Gastroesophageal sphincter (tissue), 4 donors: ENCODE measurements around the gene FBXO47. TPM values are rescaled to one million over a fixed set of nuclear protein-coding genes. Genes with fewer than 3 reads are reported as not detected.

ENCODE experiments used
- ATAC-seq: fragments of 150-250 bp; one replicate; pipeline ENCODE4 v1.9.1; 2016; ENCODE audit warnings: mild to moderate bottlenecking, moderate library complexity
- H3K27ac ChIP-seq, 4 donors: fragments of 200-600 bp; sonication (generic) in 3 of 4; 1 replicate in 3 of 4; 2 replicates in 1 of 4; pipeline ENCODE4 v1.5.1; 2016 to 2019
- H3K27me3 ChIP-seq: fragments of 200-600 bp; sonication (generic); one replicate; pipeline ENCODE4 v1.5.1; 2019
- H3K36me3 ChIP-seq, 2 donors: fragments of 200-600 bp; sonication (generic); one replicate each; pipeline ENCODE4 v1.5.1; 2019; ENCODE audit warnings: control low read depth in 1 of 2
- H3K4me1 ChIP-seq, 3 donors: fragments of 200-600 bp; sonication (generic); 1 replicate in 2 of 3; 2 replicates in 1 of 3; pipeline ENCODE4 v1.5.1; 2016 to 2019; ENCODE audit warnings: control low read depth in 2 of 3
- H3K4me3 ChIP-seq, 2 donors: fragments of 200-600 bp; sonication (generic); one replicate each; pipeline ENCODE4 v1.5.1; 2019; ENCODE audit warnings: mild to moderate bottlenecking in 1 of 2, moderate library complexity in 1 of 2
- H3K9me3 ChIP-seq, 3 donors: fragments of 200-600 bp; sonication (generic); one replicate each; pipeline ENCODE4 v1.5.1; 2017 to 2019; ENCODE audit warnings: control low read depth in 2 of 3
- EP300 ChIP-seq: sonication (generic); formaldehyde crosslinking; IDR thresholded peaks from one replicate; pipeline ENCODE4 v1.6.1; 2017; ENCODE audit warnings: antibody characterized with exemption, mild to moderate bottlenecking
- POLR2A ChIP-seq, 2 donors: fragments of 450-650 bp; IDR thresholded peaks; one replicate each; pipeline ENCODE4 v1.6.1; 2017; ENCODE audit warnings: antibody characterized with exemption in 2 of 2, mild to moderate bottlenecking in 2 of 2, moderate library complexity in 1 of 2
- POLR2AphosphoS5 ChIP-seq: sonication (generic); formaldehyde crosslinking; IDR thresholded peaks from one replicate; pipeline ENCODE4 v1.6.1; 2017; ENCODE audit warnings: antibody characterized with exemption
- WGBS, 2 donors: methylation state at CpG; one replicate each; pipeline ENCODE4 v1.1.5; 2018; ENCODE audit warnings: low coverage in 1 of 2; 5-methylcytosine and 5-hydroxymethylcytosine counted together
- total RNA-seq, 4 donors: library from RNA; depleted of rRNA; stranded (reverse); fragments of >200 nt; gene quantifications; one replicate each; pipeline ENCODE4 v1.1.0, GENCODE V29; 2016
- TF ChIP-seq, protein P1 (sequence below), 4 experiments: fragments of 200-600 bp in 2 of 4; fragments of 450-650 bp in 2 of 4; sonication (generic) in 1 of 4; IDR thresholded peaks; one replicate each; pipeline ENCODE4 v1.5.1; 2017 to 2019; ENCODE audit warnings: antibody characterized with exemption in 4 of 4, mild to moderate bottlenecking in 2 of 4, moderate library complexity in 2 of 4

Gene FBXO47
- total RNA-seq, 4 donors from 2014 or later, result 0.25 TPM; not detected in 3

DNA sequence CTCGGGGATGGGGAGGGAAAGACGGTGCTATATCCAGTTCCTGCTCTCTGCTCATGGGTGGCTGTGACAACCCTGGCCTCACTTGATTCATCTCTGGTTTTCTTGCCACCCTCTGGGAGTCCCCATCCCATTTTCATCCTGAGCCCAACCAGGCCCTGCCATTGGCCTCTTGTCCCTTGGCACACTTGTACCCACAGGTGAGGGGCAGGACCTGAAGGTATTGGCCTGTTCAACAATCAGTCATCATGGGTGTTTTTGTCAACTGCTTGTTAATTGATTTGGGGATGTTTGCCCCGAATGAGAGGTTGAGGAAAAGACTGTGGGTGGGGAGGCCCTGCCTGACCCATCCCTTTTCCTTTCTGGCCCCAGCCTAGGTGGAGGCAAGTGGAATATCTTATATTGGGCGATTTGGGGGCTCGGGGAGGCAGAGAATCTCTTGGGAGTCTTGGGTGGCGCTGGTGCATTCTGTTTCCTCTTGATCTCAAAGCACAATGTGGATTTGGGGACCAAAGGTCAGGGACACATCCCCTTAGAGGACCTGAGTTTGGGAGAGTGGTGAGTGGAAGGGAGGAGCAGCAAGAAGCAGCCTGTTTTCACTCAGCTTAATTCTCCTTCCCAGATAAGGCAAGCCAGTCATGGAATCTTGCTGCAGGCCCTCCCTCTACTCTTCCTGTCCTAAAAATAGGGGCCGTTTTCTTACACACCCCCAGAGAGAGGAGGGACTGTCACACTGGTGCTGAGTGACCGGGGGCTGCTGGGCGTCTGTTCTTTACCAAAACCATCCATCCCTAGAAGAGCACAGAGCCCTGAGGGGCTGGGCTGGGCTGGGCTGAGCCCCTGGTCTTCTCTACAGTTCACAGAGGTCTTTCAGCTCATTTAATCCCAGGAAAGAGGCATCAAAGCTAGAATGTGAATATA, 46.6 kb downstream of the FBXO47 start:
- TF ChIP-seq POLR2AphosphoS5 (no peak), EP300 (no peak), POLR2A (IDR thresholded peaks at IDR 0.05) (no peak)
- TF ChIP-seq, protein P1, sequence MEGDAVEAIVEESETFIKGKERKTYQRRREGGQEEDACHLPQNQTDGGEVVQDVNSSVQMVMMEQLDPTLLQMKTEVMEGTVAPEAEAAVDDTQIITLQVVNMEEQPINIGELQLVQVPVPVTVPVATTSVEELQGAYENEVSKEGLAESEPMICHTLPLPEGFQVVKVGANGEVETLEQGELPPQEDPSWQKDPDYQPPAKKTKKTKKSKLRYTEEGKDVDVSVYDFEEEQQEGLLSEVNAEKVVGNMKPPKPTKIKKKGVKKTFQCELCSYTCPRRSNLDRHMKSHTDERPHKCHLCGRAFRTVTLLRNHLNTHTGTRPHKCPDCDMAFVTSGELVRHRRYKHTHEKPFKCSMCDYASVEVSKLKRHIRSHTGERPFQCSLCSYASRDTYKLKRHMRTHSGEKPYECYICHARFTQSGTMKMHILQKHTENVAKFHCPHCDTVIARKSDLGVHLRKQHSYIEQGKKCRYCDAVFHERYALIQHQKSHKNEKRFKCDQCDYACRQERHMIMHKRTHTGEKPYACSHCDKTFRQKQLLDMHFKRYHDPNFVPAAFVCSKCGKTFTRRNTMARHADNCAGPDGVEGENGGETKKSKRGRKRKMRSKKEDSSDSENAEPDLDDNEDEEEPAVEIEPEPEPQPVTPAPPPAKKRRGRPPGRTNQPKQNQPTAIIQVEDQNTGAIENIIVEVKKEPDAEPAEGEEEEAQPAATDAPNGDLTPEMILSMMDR (IDR thresholded peaks at IDR 0.05), result no peak
- Histone ChIP-seq H3K27me3 (no peaks in the 10 kb centered on the region), H3K9me3 (no peaks in the 10 kb centered on the region), H3K4me3 (no peak overlapping the region), H3K36me3 (peaks cover 0 to 48% of the 10 kb centered on the region in 2 donors), H3K27ac (peak overlapping the region; percentile 1 to 81 (median 72)), H3K4me1 (peaks cover 5 to 77% (median 35%) of the 10 kb centered on the region in 3 donors)
- 49 to 67% methylated on average over 3 to 8 of the region's 9 CpGs for WGBS, 2 donors
- no peak for ATAC-seq

DNA sequence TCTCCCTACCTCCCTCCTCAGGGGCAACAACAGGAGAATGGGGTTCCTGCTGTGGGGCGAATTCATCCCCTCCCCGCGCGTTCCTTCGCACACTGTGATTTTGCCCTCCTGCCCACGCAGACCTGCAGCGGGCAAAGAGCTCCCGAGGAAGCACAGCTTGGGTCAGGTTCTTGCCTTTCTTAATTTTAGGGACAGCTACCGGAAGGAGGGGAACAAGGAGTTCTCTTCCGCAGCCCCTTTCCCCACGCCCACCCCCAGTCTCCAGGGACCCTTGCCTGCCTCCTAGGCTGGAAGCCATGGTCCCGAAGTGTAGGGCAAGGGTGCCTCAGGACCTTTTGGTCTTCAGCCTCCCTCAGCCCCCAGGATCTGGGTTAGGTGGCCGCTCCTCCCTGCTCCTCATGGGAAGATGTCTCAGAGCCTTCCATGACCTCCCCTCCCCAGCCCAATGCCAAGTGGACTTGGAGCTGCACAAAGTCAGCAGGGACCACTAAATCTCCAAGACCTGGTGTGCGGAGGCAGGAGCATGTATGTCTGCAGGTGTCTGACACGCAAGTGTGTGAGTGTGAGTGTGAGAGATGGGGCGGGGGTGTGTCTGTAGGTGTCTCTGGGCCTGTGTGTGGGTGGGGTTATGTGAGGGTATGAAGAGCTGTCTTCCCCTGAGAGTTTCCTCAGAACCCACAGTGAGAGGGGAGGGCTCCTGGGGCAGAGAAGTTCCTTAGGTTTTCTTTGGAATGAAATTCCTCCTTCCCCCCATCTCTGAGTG, 47.7 kb downstream of the FBXO47 start:
- Histone ChIP-seq H3K9me3 (no peaks in the 10 kb centered on the region), H3K27ac (peak overlapping the region in 3 of 4 donors; percentile 71 to 81 (median 73)), H3K36me3 (peaks cover 0 to 59% of the 10 kb centered on the region in 2 donors), H3K4me3 (no peak overlapping the region), H3K4me1 (peaks cover 5 to 82% (median 35%) of the 10 kb centered on the region in 3 donors), H3K27me3 (no peaks in the 10 kb centered on the region)
- TF ChIP-seq EP300, result no peak
- TF ChIP-seq, protein P1 (IDR thresholded peaks at IDR 0.05), result no peak
- TF ChIP-seq POLR2A (IDR thresholded peaks at IDR 0.05), result no peak
- TF ChIP-seq POLR2AphosphoS5, result no peak
- ATAC-seq, result no peak
- WGBS, 2 donors, result 92 to 94% methylated on average over 6 to 9 of the region's 16 CpGs

DNA sequence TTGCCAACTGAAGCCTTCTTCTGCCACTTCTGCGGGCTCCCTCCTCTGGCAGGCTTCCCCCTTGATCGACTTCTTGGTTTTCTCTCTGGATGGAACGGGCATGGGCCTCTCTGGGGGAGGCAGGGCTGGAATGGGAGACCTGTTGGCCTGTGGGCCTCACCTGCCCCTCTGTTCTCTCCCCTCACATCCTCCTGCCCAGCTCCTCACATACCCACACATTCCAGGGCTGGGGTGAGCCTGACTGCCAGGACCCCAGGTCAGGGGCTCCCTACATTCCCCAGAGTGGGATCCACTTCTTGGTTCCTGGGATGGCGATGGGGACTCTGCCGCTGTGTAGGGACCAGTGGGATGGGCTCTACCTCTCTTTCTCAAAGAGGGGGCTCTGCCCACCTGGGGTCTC, 48.3 kb downstream of the FBXO47 start:
- ATAC-seq, result no peak
- Histone ChIP-seq H3K4me3 (no peak overlapping the region), H3K36me3 (peaks cover 0 to 65% of the 10 kb centered on the region in 2 donors), H3K27me3 (no peaks in the 10 kb centered on the region), H3K4me1 (peaks cover 5 to 84% (median 35%) of the 10 kb centered on the region in 3 donors), H3K27ac (peak overlapping the region in 3 of 4 donors; percentile 71 to 81 (median 73)), H3K9me3 (no peaks in the 10 kb centered on the region)
- TF ChIP-seq POLR2AphosphoS5, result no peak
- TF ChIP-seq EP300, result no peak
- no peak for TF ChIP-seq POLR2A (IDR thresholded peaks at IDR 0.05)
- TF ChIP-seq, protein P1 (IDR thresholded peaks at IDR 0.05), result no peak
- WGBS, 2 donors, result 89 to 100% methylated on average over 2 to 3 of the region's 5 CpGs

DNA sequence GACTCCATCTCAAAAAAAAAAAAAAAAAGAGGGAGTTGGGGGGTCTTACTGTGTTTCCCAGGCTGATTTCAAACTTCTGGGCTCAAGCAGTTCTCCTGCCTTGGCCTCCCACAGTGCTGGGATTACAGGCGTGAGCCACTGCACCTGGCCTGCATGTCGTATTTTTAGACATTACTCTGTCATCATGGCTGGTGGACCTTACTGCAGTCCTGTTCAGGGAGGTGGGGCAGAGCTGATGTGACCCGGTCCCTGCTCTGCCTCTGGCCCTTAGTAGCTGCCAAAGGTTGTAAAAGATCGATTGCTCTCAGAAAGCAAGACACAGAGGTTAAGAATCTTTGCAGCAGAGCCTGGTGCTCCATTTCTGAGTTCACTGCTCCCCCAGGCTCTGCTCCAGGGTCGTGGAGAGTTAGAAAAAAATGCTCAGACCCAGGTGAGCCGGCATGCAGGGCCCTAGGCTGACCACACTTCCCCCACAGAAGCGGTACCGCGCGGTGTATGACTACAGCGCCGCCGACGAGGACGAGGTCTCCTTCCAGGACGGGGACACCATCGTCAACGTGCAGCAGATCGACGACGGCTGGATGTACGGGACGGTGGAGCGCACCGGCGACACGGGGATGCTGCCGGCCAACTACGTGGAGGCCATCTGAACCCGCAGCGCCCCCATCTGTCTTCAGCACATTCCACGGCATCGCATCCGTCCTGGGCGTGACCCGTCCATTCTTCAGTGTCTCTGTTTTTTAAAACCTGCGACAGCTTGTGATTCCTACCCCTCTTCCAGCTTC, 48.9 kb downstream of the FBXO47 start:
- Histone ChIP-seq H3K27me3 (no peaks in the 10 kb centered on the region), H3K4me1 (peaks cover 5 to 84% (median 29%) of the 10 kb centered on the region in 3 donors), H3K36me3 (peaks cover 0 to 69% of the 10 kb centered on the region in 2 donors), H3K4me3 (no peak overlapping the region), H3K27ac (peak overlapping the region in 3 of 4 donors; percentile 71 to 81 (median 73)), H3K9me3 (no peaks in the 10 kb centered on the region)
- TF ChIP-seq, protein P1 (IDR thresholded peaks at IDR 0.05), result no peak
- TF ChIP-seq EP300, result no peak
- TF ChIP-seq POLR2A (IDR thresholded peaks at IDR 0.05), result no peak
- no peak for TF ChIP-seq POLR2AphosphoS5
- WGBS, 2 donors, result 75 to 81% methylated on average over 9 to 32 of the region's 37 CpGs
- ATAC-seq, result no peak
